ENCODE measurements around the gene MT1H.

GRCh38 chr16:56684256-56684925 lies 14.8 kb downstream of the MT1H start:
- TF ChIP-seq CTCF (IDR thresholded peaks at IDR 0.05) (no peak), POLR2A (IDR thresholded peaks at IDR 0.05) (no peak), POLR2AphosphoS5 (IDR thresholded peaks at IDR 0.05) (no peak)
